OCI-LY3 (cell line): ENCODE measurements around the gene EEF2K.

Source experiments
- EZH2phosphoT487 ChIP-seq: fragments of 200-600 bp; shearing (Covaris generic); IDR thresholded peaks from 2 replicates; pipeline ENCODE4 v1.6.1; 2018; ENCODE audit warnings: antibody characterized with exemption, mixed run types, low read depth
- TF ChIP-seq, protein P1 (sequence below): fragments of 200-600, 300-600 bp; sonication (generic); IDR thresholded peaks from 2 replicates; pipeline ENCODE4 v1.5.1; 2014; ENCODE audit warnings: antibody characterized with exemption, low read length, low read depth

DNA sequence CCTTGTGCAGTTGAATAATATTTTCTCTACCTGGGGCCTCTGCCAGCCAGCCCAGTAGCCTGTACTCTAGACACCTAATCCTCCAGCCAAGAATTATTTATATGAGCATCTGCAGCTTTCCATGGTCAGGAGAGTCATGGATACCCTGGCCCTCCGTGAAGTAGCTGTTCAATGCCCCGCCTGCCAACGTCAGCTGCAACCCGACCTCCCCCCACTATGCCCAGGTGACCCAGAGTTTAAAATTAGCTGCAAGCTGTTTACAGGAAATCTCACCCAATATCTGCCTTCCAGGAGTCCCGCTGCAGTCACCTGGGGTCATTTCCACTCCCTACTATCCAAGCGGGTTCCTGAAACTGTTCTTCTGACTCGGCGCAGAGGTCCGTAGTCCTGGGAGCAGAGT, 31.4 kb upstream of the EEF2K start:
- no peak for TF ChIP-seq EZH2phosphoT487
- TF ChIP-seq, protein P1, sequence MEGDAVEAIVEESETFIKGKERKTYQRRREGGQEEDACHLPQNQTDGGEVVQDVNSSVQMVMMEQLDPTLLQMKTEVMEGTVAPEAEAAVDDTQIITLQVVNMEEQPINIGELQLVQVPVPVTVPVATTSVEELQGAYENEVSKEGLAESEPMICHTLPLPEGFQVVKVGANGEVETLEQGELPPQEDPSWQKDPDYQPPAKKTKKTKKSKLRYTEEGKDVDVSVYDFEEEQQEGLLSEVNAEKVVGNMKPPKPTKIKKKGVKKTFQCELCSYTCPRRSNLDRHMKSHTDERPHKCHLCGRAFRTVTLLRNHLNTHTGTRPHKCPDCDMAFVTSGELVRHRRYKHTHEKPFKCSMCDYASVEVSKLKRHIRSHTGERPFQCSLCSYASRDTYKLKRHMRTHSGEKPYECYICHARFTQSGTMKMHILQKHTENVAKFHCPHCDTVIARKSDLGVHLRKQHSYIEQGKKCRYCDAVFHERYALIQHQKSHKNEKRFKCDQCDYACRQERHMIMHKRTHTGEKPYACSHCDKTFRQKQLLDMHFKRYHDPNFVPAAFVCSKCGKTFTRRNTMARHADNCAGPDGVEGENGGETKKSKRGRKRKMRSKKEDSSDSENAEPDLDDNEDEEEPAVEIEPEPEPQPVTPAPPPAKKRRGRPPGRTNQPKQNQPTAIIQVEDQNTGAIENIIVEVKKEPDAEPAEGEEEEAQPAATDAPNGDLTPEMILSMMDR: no peak
